ENCODE measurements around the gene NHS.

Gene NHS

GRCh38 chrX:17697191-17697590, 322.2 kb downstream of the NHS start:
- Histone ChIP-seq H3K9ac (ENCODE audit: low read length) (no peak overlapping the region), H3K4me3 (ENCODE audit: low read depth, low read length, poor library complexity, severe bottlenecking) (no peak overlapping the region), H3K9me2 (ENCODE audit: low read depth, low read length) (no peaks in the 10 kb centered on the region), H3K4me2 (ENCODE audit: low read length) (no peak overlapping the region), H3K79me2 (ENCODE audit: insufficient read depth, low read length) (no peaks in the 10 kb centered on the region), H3K9me3 (ENCODE audit: low read length) (no peaks in the 10 kb centered on the region), H3K27me3 (ENCODE audit: insufficient read depth, low read length) (no peaks in the 10 kb centered on the region), H3F3A (ENCODE audit: insufficient read depth, low read length) (no peaks in the 10 kb centered on the region), H3K36me3 (ENCODE audit: insufficient read depth, low read length) (no peaks in the 10 kb centered on the region), H3K4me1 (ENCODE audit: insufficient read depth, low read length, severe bottlenecking) (no peaks in the 10 kb centered on the region), H4K20me1 (ENCODE audit: insufficient read depth, low read length) (no peaks in the 10 kb centered on the region), H2AFZ (ENCODE audit: low read length) (no peak overlapping the region), H3K27ac (ENCODE audit: low read depth, low read length, poor library complexity, severe bottlenecking) (no peak overlapping the region)
- no peak for TF ChIP-seq EZH2 (IDR thresholded peaks at IDR 0.05; ENCODE audit: borderline replicate concordance, low read length)
- TF ChIP-seq, protein P1, sequence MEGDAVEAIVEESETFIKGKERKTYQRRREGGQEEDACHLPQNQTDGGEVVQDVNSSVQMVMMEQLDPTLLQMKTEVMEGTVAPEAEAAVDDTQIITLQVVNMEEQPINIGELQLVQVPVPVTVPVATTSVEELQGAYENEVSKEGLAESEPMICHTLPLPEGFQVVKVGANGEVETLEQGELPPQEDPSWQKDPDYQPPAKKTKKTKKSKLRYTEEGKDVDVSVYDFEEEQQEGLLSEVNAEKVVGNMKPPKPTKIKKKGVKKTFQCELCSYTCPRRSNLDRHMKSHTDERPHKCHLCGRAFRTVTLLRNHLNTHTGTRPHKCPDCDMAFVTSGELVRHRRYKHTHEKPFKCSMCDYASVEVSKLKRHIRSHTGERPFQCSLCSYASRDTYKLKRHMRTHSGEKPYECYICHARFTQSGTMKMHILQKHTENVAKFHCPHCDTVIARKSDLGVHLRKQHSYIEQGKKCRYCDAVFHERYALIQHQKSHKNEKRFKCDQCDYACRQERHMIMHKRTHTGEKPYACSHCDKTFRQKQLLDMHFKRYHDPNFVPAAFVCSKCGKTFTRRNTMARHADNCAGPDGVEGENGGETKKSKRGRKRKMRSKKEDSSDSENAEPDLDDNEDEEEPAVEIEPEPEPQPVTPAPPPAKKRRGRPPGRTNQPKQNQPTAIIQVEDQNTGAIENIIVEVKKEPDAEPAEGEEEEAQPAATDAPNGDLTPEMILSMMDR (IDR thresholded peaks at IDR 0.05; ENCODE audit: low read length), result no peak

DNA sequence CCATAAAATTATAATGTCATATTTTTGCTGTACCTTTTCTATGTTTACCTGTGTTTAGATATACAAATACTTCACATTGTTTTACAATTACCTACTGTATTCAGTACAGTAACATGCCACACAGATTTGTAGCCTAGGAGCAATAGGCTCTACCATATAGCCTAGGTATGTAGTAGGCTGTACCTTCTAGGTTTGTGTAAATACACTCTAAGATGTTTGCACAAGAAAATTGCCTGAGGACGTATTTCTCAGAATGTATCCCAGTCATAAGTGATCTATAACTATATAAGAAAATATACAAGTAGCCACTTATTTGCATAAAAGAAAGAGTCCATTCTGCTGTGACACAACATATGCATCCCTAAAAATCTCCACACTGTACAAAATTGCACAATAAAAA, 326.0 kb downstream of the NHS start:
- no peaks in the 10 kb centered on the region for H3K27me3 ChIP-seq (ENCODE audit: insufficient read depth, low read length)
- TF ChIP-seq EZH2 (IDR thresholded peaks at IDR 0.05; ENCODE audit: borderline replicate concordance, low read length), result no peak
- no peak overlapping the region for H3K4me3 ChIP-seq (ENCODE audit: low read depth, low read length, poor library complexity, severe bottlenecking)
- no peaks in the 10 kb centered on the region for H3K79me2 ChIP-seq (ENCODE audit: insufficient read depth, low read length)
- no peak overlapping the region for H3K9ac ChIP-seq (ENCODE audit: low read length)
- H2AFZ ChIP-seq (ENCODE audit: low read length), result no peak overlapping the region
- no peaks in the 10 kb centered on the region for H3K9me3 ChIP-seq (ENCODE audit: low read length)
- no peaks in the 10 kb centered on the region for H3K9me2 ChIP-seq (ENCODE audit: low read depth, low read length)
- no peaks in the 10 kb centered on the region for H3F3A ChIP-seq (ENCODE audit: insufficient read depth, low read length)
- H3K4me2 ChIP-seq (ENCODE audit: low read length), result no peak overlapping the region
- no peak overlapping the region for H3K27ac ChIP-seq (ENCODE audit: low read depth, low read length, poor library complexity, severe bottlenecking)
- no peaks in the 10 kb centered on the region for H3K4me1 ChIP-seq (ENCODE audit: insufficient read depth, low read length, severe bottlenecking)
- H4K20me1 ChIP-seq (ENCODE audit: insufficient read depth, low read length), result no peaks in the 10 kb centered on the region
- no peaks in the 10 kb centered on the region for H3K36me3 ChIP-seq (ENCODE audit: insufficient read depth, low read length)

DNA sequence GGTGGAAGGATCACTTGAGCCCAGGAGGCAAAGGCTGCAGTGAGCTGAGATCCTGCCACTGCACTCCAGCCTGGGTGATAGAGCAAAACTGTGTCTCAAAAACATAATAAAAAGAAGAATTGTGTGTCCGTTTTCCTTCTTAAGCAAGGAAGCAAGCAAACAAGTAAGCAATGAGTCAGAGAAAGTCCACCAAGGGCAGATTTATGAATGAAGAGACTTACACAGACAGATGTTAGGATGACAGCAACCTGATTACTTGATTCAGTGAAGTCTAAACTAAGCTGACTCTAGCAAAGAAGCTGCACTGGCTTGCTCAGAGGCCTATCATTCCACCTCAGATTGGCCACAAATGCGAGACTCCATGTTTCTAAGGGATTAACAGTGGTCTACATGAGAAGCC, 328.2 kb downstream of the NHS start:
- H3K36me3 ChIP-seq (ENCODE audit: insufficient read depth, low read length), result no peaks in the 10 kb centered on the region
- H3K4me2 ChIP-seq (ENCODE audit: low read length), result no peak overlapping the region

GRCh38 chrX:17705211-17705610, 330.2 kb downstream of the NHS start:
- no peak for TF ChIP-seq EZH2 (IDR thresholded peaks at IDR 0.05; ENCODE audit: borderline replicate concordance, low read length)
- TF ChIP-seq, protein P1 (IDR thresholded peaks at IDR 0.05; ENCODE audit: low read length), result no peak
- Histone ChIP-seq H4K20me1 (ENCODE audit: insufficient read depth, low read length) (no peaks in the 10 kb centered on the region), H3K9me3 (ENCODE audit: low read length) (no peaks in the 10 kb centered on the region), H3K9ac (ENCODE audit: low read length) (no peak overlapping the region), H3K4me2 (ENCODE audit: low read length) (no peak overlapping the region), H3K27me3 (ENCODE audit: insufficient read depth, low read length) (no peaks in the 10 kb centered on the region), H3K36me3 (ENCODE audit: insufficient read depth, low read length) (no peaks in the 10 kb centered on the region), H3K9me2 (ENCODE audit: low read depth, low read length) (no peaks in the 10 kb centered on the region), H3F3A (ENCODE audit: insufficient read depth, low read length) (no peaks in the 10 kb centered on the region), H3K4me3 (ENCODE audit: low read depth, low read length, poor library complexity, severe bottlenecking) (no peak overlapping the region), H3K79me2 (ENCODE audit: insufficient read depth, low read length) (no peaks in the 10 kb centered on the region), H3K4me1 (ENCODE audit: insufficient read depth, low read length, severe bottlenecking) (no peaks in the 10 kb centered on the region), H2AFZ (ENCODE audit: low read length) (no peak overlapping the region), H3K27ac (ENCODE audit: low read depth, low read length, poor library complexity, severe bottlenecking) (no peak overlapping the region)

More for the DNA sequence above, 328.2 kb downstream of the NHS start:
- Histone ChIP-seq H3F3A (ENCODE audit: insufficient read depth, low read length) (no peaks in the 10 kb centered on the region), H3K27ac (ENCODE audit: low read depth, low read length, poor library complexity, severe bottlenecking) (no peak overlapping the region), H3K9me3 (ENCODE audit: low read length) (no peaks in the 10 kb centered on the region), H3K4me3 (ENCODE audit: low read depth, low read length, poor library complexity, severe bottlenecking) (no peak overlapping the region), H3K27me3 (ENCODE audit: insufficient read depth, low read length) (no peaks in the 10 kb centered on the region), H3K4me1 (ENCODE audit: insufficient read depth, low read length, severe bottlenecking) (no peaks in the 10 kb centered on the region), H3K79me2 (ENCODE audit: insufficient read depth, low read length) (no peaks in the 10 kb centered on the region), H3K9ac (ENCODE audit: low read length) (no peak overlapping the region), H4K20me1 (ENCODE audit: insufficient read depth, low read length) (no peaks in the 10 kb centered on the region), H2AFZ (ENCODE audit: low read length) (no peak overlapping the region), H3K9me2 (ENCODE audit: low read depth, low read length) (no peaks in the 10 kb centered on the region)
- TF ChIP-seq EZH2 (IDR thresholded peaks at IDR 0.05; ENCODE audit: borderline replicate concordance, low read length), result no peak
- TF ChIP-seq, protein P1 (IDR thresholded peaks at IDR 0.05; ENCODE audit: low read length), result no peak

All from OCI-LY1 (cell line).